Measurements from ENCODE around the gene TBCD.
"Not testable (repeated sequence)": the region's sequence is repeated elsewhere in the genome, so short reads cannot be mapped to it uniquely, and the experiment has no call there.

TBCD gene

DNA sequence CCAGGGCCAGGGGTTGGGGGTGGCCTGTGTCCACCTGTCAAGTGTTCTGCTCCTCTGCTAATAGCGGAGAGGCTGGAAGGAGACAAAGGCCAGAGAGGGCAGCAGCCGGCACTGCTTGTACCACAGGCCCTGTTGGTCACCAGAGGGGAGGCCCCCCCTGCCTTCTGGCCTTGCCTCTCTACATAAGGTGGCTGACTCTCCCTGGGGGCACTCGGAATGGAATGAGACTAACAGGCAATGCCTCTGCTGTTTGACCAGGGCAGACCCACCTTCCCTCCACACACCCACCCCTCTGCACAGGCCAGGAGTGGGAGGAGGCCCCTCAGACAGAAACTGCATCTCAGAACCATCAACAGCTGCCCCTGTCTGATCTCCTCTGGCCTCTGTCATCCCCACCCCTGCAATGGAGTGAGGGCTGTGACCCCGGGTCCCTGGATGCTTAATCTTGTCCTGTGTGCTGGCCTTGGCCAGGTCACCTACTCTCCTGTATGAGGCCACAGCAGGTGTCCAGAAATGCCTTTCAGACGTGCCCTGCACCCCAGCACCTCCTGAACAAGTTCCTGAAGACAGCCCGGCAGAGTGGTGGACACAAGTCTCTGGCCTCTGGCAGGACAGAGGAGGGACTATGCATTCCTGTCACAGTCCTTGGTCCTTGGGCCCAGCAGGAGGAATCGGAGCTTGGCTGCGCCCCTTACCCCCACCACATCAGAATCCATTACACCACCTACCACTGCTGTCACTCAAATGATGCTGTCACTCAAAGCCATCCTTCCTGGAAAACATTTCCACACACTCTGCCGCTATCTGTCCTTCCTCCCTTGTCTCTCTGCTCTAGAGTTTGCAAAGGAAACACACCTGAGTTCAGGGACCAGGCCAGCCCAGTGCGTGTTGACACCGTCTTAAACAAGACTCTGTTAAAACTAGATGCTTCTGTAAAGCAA is 195.5 kb downstream of the TBCD start:
- H3K27ac Mint-ChIP-seq, result no peak overlapping the region
- peaks cover 76% of the 10 kb centered on the region for H3K36me3 Mint-ChIP-seq (ENCODE audit: low read depth)
- H3K4me3 Mint-ChIP-seq, result no peak overlapping the region
- H3K9me3 Mint-ChIP-seq, result peaks cover 29% of the 10 kb centered on the region
- no peaks in the 10 kb centered on the region for H3K27me3 Mint-ChIP-seq (ENCODE audit: low read depth)
- DNase-seq (ENCODE audit: low spot score), result no peak
- no peaks in the 10 kb centered on the region for H3K4me1 Mint-ChIP-seq (ENCODE audit: low read depth)

- Mint-ChIP-seq H3K36me3 (ENCODE audit: low read depth) (peaks cover 76% of the 10 kb centered on the region), H3K27me3 (ENCODE audit: low read depth) (no peaks in the 10 kb centered on the region), H3K4me1 (ENCODE audit: low read depth) (no peaks in the 10 kb centered on the region), H3K4me3 (no peak overlapping the region), H3K27ac (no peak overlapping the region), H3K9me3 (peaks cover 35% of the 10 kb centered on the region)
- no peak for DNase-seq (ENCODE audit: low spot score)
Observed at GRCh38 chr17:82948081-82948511, 196.2 kb downstream of the TBCD start.

DNA sequence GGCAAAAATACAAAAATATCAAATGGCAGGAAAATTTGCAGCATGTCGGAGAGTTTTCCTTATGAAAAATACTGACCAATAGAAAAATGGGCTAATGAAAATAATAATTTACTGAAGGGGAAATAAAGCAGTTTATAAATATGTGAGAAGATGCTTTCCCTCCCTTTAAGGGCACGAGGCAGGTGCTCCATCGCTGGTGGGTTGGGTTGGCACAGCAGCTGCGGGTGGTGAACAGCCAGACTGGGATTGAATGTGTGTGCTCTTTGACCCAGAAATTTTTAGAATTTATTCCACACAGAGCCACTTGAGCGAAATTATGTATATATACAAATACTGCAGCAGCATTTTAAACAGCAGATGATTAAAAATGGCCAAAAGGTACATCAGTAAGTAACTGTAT is 197.1 kb downstream of the TBCD start:
- Mint-ChIP-seq H3K9me3 (peaks cover 36% of the 10 kb centered on the region), H3K4me1 (ENCODE audit: low read depth) (no peaks in the 10 kb centered on the region), H3K4me3 (no peak overlapping the region), H3K27me3 (ENCODE audit: low read depth) (no peaks in the 10 kb centered on the region), H3K27ac (no peak overlapping the region), H3K36me3 (ENCODE audit: low read depth) (peaks cover 76% of the 10 kb centered on the region)
- no peak for DNase-seq (ENCODE audit: low spot score)

DNA sequence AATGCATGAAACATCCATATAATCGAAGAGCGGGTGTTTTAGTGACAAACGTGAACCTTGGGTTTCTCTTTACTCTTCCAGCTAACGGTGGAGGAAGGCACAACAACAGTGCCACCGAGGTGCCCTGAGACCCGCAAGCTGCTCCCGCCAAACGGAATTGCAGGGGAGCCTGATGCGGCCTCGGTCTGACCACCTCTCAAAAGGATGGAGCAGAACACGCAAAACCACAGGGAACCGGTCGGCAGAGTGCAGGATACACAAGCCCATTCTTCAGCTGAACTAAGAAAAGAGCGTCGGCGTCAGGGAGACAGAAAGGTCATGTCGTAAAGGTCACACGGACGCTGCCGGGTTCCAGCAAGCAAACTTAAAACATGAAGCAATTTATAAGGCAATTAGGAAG is 197.5 kb downstream of the TBCD start:
- H3K27ac Mint-ChIP-seq, result no peak overlapping the region
- H3K4me3 Mint-ChIP-seq, result no peak overlapping the region
- H3K36me3 Mint-ChIP-seq (ENCODE audit: low read depth), result peaks cover 76% of the 10 kb centered on the region

DNA sequence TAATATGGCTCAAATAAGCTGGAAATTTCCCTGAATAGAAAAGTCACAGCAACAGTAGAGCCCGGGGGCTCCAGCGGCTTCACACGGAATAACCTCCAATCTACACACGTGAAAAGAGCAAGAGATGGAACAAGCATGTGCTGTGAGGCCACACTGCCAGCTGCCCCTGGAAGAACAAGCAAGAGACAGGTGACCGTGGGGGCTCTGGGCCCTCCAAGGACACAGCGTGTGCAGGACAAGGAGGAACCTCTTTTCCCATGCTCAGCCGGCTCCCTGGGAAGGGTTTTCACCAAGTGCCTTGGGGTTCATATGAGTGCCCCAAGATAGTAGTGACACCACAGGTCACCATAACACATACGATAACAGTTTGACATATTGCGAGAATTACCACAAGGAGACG is 198.1 kb downstream of the TBCD start:
- DNase-seq (ENCODE audit: low spot score), result no peak
- peaks cover 76% of the 10 kb centered on the region for H3K36me3 Mint-ChIP-seq (ENCODE audit: low read depth)
- H3K9me3 Mint-ChIP-seq, result peaks cover 36% of the 10 kb centered on the region
- H3K27ac Mint-ChIP-seq, result no peak overlapping the region
- H3K4me3 Mint-ChIP-seq, result no peak overlapping the region
- H3K4me1 Mint-ChIP-seq (ENCODE audit: low read depth), result no peaks in the 10 kb centered on the region
- no peaks in the 10 kb centered on the region for H3K27me3 Mint-ChIP-seq (ENCODE audit: low read depth)

More for the DNA sequence above, 197.5 kb downstream of the TBCD start:
- H3K27me3 Mint-ChIP-seq (ENCODE audit: low read depth), result no peaks in the 10 kb centered on the region
- no peaks in the 10 kb centered on the region for H3K4me1 Mint-ChIP-seq (ENCODE audit: low read depth)
- no peak for DNase-seq (ENCODE audit: low spot score)
- H3K9me3 Mint-ChIP-seq, result peaks cover 36% of the 10 kb centered on the region

DNA sequence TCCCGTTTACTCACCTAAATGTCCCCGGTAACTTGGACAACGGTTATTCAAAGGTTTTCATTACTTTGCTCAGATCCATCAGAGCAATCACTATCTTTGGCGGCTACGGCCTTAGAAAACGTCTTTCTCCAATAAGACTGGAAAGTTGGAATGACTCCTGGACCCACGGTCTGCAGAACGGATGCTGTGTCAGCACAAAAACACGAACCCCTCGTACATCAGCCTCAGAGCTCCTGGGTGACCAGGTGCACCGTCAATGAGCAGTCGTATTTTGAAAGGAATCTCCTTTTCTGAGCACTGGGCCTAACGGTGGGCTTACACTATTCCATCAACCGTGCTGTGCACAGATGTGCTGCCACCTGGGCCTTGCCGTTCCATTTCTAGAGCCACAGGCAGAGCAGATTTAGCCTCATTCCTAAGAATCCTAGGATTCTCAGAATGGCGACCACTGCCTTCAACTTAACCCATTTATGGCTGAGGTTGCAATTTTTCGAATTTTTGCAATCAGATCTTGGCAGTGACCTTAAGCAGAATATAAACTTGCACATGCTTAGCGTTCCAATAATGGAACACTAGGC is 198.7 kb downstream of the TBCD start:
- Mint-ChIP-seq H3K9me3 (peaks cover 33% of the 10 kb centered on the region), H3K36me3 (ENCODE audit: low read depth) (peaks cover 76% of the 10 kb centered on the region), H3K27me3 (ENCODE audit: low read depth) (no peaks in the 10 kb centered on the region), H3K27ac (no peak overlapping the region), H3K4me3 (no peak overlapping the region), H3K4me1 (ENCODE audit: low read depth) (no peaks in the 10 kb centered on the region)
- DNase-seq (ENCODE audit: low spot score), result no peak

DNA sequence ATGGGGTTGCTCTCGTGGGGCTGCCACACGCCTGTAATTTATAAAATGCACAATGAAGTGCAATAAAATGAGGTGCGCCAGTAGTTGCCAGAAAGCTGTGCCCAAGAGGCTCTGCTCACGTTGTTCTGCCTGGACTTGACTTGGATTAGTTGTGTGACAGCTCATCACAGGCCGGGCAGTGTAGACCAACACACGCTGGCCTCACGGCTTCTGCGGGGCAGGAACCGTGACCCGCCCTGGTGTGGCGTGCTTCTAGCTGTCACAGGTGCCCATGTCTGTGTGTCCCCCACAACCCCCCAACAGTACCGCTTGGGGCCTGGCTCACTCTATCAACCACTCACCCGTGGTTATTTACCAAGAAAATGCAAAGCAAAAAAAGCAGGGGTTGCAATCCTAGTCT is 200.2 kb downstream of the TBCD start:
- no peak overlapping the region for H3K4me3 Mint-ChIP-seq
- H3K27me3 Mint-ChIP-seq (ENCODE audit: low read depth), result no peaks in the 10 kb centered on the region
- H3K36me3 Mint-ChIP-seq (ENCODE audit: low read depth), result peaks cover 73% of the 10 kb centered on the region
- no peak overlapping the region for H3K27ac Mint-ChIP-seq
- H3K9me3 Mint-ChIP-seq, result peaks cover 24% of the 10 kb centered on the region
- DNase-seq (ENCODE audit: low spot score), result no peak
- no peaks in the 10 kb centered on the region for H3K4me1 Mint-ChIP-seq (ENCODE audit: low read depth)

GRCh38 chr17:82955106-82955505 is 203.2 kb downstream of the TBCD start:
- not testable (repeated sequence) for H3K4me1 Mint-ChIP-seq (ENCODE audit: low read depth); H3K27me3 Mint-ChIP-seq (ENCODE audit: low read depth); DNase-seq (ENCODE audit: low spot score); H3K4me3 Mint-ChIP-seq; H3K27ac Mint-ChIP-seq
- Mint-ChIP-seq H3K36me3 (ENCODE audit: low read depth) (peaks cover 60% of the 10 kb centered on the region), H3K9me3 (peaks cover 24% of the 10 kb centered on the region)

GRCh38 chr17:82955627-82956026 is 203.8 kb downstream of the TBCD start:
- Mint-ChIP-seq H3K9me3 (peaks cover 24% of the 10 kb centered on the region), H3K36me3 (ENCODE audit: low read depth) (peaks cover 56% of the 10 kb centered on the region)
- H3K27ac Mint-ChIP-seq; DNase-seq (ENCODE audit: low spot score); H3K27me3 Mint-ChIP-seq (ENCODE audit: low read depth); H3K4me3 Mint-ChIP-seq; H3K4me1 Mint-ChIP-seq (ENCODE audit: low read depth): not testable (repeated sequence)

DNA sequence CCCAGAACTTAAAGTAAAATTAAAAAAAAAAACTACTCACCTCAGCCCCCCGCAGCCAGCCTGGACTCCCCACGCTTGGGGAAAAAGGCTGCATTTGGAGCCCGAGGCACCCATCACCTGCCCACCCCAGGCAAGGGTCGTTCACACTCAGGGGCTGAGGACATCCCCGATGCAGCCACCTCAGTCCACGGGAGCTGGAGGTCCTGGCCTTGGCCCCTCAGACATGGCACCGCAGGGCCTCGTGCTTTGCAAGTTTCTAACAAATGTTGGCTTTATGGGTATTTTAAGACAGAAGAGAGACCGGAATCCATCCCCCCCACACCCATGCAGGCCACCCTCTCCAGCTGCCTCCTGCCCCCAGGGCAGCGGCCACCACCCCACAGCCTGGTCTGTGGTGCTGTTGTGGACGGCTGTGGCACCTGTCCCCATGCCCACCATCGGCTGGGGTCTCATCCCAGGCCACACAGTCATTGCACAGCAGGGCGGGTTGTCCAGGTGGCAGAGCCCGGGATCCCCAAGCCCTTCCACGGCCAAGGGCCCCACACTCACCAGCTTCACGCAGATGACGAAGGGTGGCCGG is 204.4 kb downstream of the TBCD start:
- DNase-seq (ENCODE audit: low spot score), result no peak
- no peaks in the 10 kb centered on the region for H3K4me1 Mint-ChIP-seq (ENCODE audit: low read depth)
- H3K27me3 Mint-ChIP-seq (ENCODE audit: low read depth), result no peaks in the 10 kb centered on the region
- peaks cover 52% of the 10 kb centered on the region for H3K36me3 Mint-ChIP-seq (ENCODE audit: low read depth)
- peaks cover 24% of the 10 kb centered on the region for H3K9me3 Mint-ChIP-seq
- H3K4me3 Mint-ChIP-seq, result no peak overlapping the region
- no peak overlapping the region for H3K27ac Mint-ChIP-seq

DNA sequence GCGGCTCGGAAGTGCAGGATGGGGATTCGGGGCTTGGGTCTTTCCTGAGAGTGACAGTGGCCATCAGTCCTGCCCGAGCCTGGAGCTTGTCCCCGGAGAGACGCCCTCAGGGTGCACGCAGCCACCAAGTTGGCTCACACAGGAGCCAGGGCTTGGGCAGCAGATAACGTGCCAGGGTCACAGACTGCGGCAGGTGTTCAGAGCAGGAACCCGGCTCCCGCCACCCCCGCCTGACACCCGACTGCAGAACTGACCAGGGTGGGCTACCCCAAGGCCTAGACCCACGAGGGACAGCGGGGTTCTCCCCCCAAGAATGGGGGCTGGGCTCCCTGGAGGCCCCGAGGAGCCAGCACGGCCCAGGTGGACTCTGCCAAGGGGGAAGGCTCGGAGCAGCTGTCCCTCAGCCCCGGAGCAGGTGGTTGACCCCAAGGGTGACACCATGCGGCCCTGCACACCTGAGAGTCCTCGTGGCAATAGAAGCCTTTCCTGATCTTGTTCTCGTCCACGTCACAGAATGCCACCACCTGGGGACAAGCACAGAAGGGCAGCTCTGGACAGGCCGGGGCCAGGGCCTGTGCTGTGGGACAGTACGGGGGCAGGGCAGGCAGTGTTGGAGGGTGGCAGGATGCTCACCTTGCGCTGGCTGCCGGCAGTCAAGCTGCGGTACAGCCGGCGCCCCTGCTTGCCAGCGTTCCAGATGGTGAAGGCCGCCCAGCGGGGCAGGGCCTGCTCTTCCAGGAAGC is 205.0 kb downstream of the TBCD start:
- no peak for DNase-seq (ENCODE audit: low spot score)
- H3K36me3 Mint-ChIP-seq (ENCODE audit: low read depth), result peaks cover 50% of the 10 kb centered on the region
- H3K4me1 Mint-ChIP-seq (ENCODE audit: low read depth), result no peaks in the 10 kb centered on the region
- no peak overlapping the region for H3K4me3 Mint-ChIP-seq
- no peak overlapping the region for H3K27ac Mint-ChIP-seq
- H3K27me3 Mint-ChIP-seq (ENCODE audit: low read depth), result no peaks in the 10 kb centered on the region
- H3K9me3 Mint-ChIP-seq, result peaks cover 24% of the 10 kb centered on the region

DNA sequence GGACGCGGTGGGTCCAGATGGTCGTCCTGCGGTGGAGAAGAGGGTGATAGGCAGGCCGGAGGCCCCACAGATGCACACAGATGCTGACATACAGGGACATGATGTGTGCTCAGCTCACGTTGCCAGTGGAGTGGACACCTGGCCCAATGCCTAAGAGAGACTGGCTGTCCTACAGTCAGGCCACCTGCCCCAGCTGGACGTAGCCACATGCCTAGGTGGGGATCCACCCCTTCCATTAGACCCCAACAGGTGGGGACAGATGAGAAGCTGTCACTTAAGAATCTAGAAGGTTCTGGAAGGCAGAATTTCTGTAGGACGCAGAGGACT is 205.6 kb downstream of the TBCD start:
- H3K27ac Mint-ChIP-seq, result no peak overlapping the region
- H3K4me1 Mint-ChIP-seq (ENCODE audit: low read depth), result no peaks in the 10 kb centered on the region
- H3K27me3 Mint-ChIP-seq (ENCODE audit: low read depth), result no peaks in the 10 kb centered on the region
- H3K9me3 Mint-ChIP-seq, result peaks cover 24% of the 10 kb centered on the region
- no peak for DNase-seq (ENCODE audit: low spot score)
- no peak overlapping the region for H3K4me3 Mint-ChIP-seq
- H3K36me3 Mint-ChIP-seq (ENCODE audit: low read depth), result peaks cover 45% of the 10 kb centered on the region

- DNase-seq (ENCODE audit: low spot score), result no peak
- no peaks in the 10 kb centered on the region for H3K27me3 Mint-ChIP-seq (ENCODE audit: low read depth)
- H3K4me3 Mint-ChIP-seq, result no peak overlapping the region
- peaks cover under 1% of the 10 kb centered on the region for H3K4me1 Mint-ChIP-seq (ENCODE audit: low read depth)
- no peak overlapping the region for H3K27ac Mint-ChIP-seq
- peaks cover 19% of the 10 kb centered on the region for H3K9me3 Mint-ChIP-seq
- H3K36me3 Mint-ChIP-seq (ENCODE audit: low read depth), result peaks cover 39% of the 10 kb centered on the region
Observed at GRCh38 chr17:82957961-82958561, 206.2 kb downstream of the TBCD start.
